ENCODE results near the gene ARRB1. TPM values are rescaled to one million over a fixed set of nuclear protein-coding genes. Genes with fewer than 3 reads are reported as not detected.

The ARRB1 gene
- 110 and 116 TPM in 2 replicates for total RNA-seq (2014; rRNA removed; shearing (Covaris generic))

- H3K36me3 ChIP-seq (replicated peaks; ENCODE audit: control insufficient read depth, insufficient read depth, low read length), result no peaks in the 10 kb centered on the region
- peak; percentile 95 for DNase-seq
- H3K27me3 ChIP-seq (ENCODE audit: control insufficient read depth, insufficient read depth, low read length), result peaks cover 6% of the 10 kb centered on the region; the same call in 1 of the 2 replicates
- H3K4me3 ChIP-seq (ENCODE audit: insufficient read depth, low read depth, low read length), result peak within 1 kb of the TSS; percentile 85
Measured at GRCh38 chr11:75351541-75351790, at the start of gene ARRB1. ARRB1 (minus strand) TSS chr11:75351661; CDS start chr11:75351607, 54 bp downstream.

GRCh38 chr11:75400146-75400865 is 48.8 kb upstream of the ARRB1 start:
- peaks cover 44% of the 10 kb centered on the region for H3K36me3 ChIP-seq (replicated peaks; ENCODE audit: control insufficient read depth, insufficient read depth, low read length)
- no peaks in the 10 kb centered on the region for H3K27me3 ChIP-seq (ENCODE audit: control insufficient read depth, insufficient read depth, low read length)
- no peak for DNase-seq
- H3K4me3 ChIP-seq (ENCODE audit: insufficient read depth, low read depth, low read length), result peak overlapping the region; percentile 96

- H3K4me3 ChIP-seq (ENCODE audit: insufficient read depth, low read depth, low read length), result peak within 1 kb of the TSS; percentile 96
- H3K27me3 ChIP-seq (ENCODE audit: control insufficient read depth, insufficient read depth, low read length), result no peaks in the 10 kb centered on the region
- peaks cover 37% of the 10 kb centered on the region for H3K36me3 ChIP-seq (replicated peaks; ENCODE audit: control insufficient read depth, insufficient read depth, low read length)
- DNase-seq, result peak; percentile 91
Measured at GRCh38 chr11:75399344-75400145, 48.1 kb upstream of the ARRB1 start, which contains the start of gene RPS3. RPS3 (plus strand) TSS chr11:75399518; CDS start chr11:75399548, 30 bp downstream.

GRCh38 chr11:75398906-75399305 is 47.4 kb upstream of the ARRB1 start:
- H3K4me3 ChIP-seq (ENCODE audit: insufficient read depth, low read depth, low read length), result peak overlapping the region; percentile 4; the same call in 1 of the 2 replicates
- H3K27me3 ChIP-seq (ENCODE audit: control insufficient read depth, insufficient read depth, low read length), result no peaks in the 10 kb centered on the region

GRCh38 chr11:75394085-75394840 is 42.8 kb upstream of the ARRB1 start:
- H3K27me3 ChIP-seq (ENCODE audit: control insufficient read depth, insufficient read depth, low read length), result no peaks in the 10 kb centered on the region
- H3K4me3 ChIP-seq (ENCODE audit: insufficient read depth, low read depth, low read length), result no peak overlapping the region
- no peaks in the 10 kb centered on the region for H3K36me3 ChIP-seq (replicated peaks; ENCODE audit: control insufficient read depth, insufficient read depth, low read length)
- no peak for DNase-seq

More at GRCh38 chr11:75398906-75399305, 47.4 kb upstream of the ARRB1 start:
- H3K36me3 ChIP-seq (replicated peaks; ENCODE audit: control insufficient read depth, insufficient read depth, low read length), result peaks cover 30% of the 10 kb centered on the region
- no peak for DNase-seq

GRCh38 chr11:75389925-75390324 is 38.5 kb upstream of the ARRB1 start:
- H3K4me3 ChIP-seq (ENCODE audit: insufficient read depth, low read depth, low read length), result no peak overlapping the region
- H3K36me3 ChIP-seq (replicated peaks; ENCODE audit: control insufficient read depth, insufficient read depth, low read length), result no peaks in the 10 kb centered on the region
- no peaks in the 10 kb centered on the region for H3K27me3 ChIP-seq (ENCODE audit: control insufficient read depth, insufficient read depth, low read length)
- no peak for DNase-seq

- Histone ChIP-seq H3K36me3 (replicated peaks; ENCODE audit: control insufficient read depth, insufficient read depth, low read length) (no peaks in the 10 kb centered on the region), H3K4me3 (ENCODE audit: insufficient read depth, low read depth, low read length) (no peak overlapping the region)
- DNase-seq, result no peak
Measured at GRCh38 chr11:75389276-75389605, 37.8 kb upstream of the ARRB1 start.

GRCh38 chr11:75388386-75389275 is 37.2 kb upstream of the ARRB1 start:
- H3K36me3 ChIP-seq (replicated peaks; ENCODE audit: control insufficient read depth, insufficient read depth, low read length), result no peaks in the 10 kb centered on the region
- DNase-seq, result peak; percentile 83
- H3K27me3 ChIP-seq (ENCODE audit: control insufficient read depth, insufficient read depth, low read length), result no peaks in the 10 kb centered on the region
- no peak overlapping the region for H3K4me3 ChIP-seq (ENCODE audit: insufficient read depth, low read depth, low read length)

More at GRCh38 chr11:75389276-75389605, 37.8 kb upstream of the ARRB1 start:
- H3K27me3 ChIP-seq (ENCODE audit: control insufficient read depth, insufficient read depth, low read length), result no peaks in the 10 kb centered on the region

GRCh38 chr11:75387736-75388294 is 36.4 kb upstream of the ARRB1 start:
- no peaks in the 10 kb centered on the region for H3K36me3 ChIP-seq (replicated peaks; ENCODE audit: control insufficient read depth, insufficient read depth, low read length)
- H3K27me3 ChIP-seq (ENCODE audit: control insufficient read depth, insufficient read depth, low read length), result no peaks in the 10 kb centered on the region
- DNase-seq, result no peak
- no peak overlapping the region for H3K4me3 ChIP-seq (ENCODE audit: insufficient read depth, low read depth, low read length)

- DNase-seq, result no peak
Measured at GRCh38 chr11:75386942-75387630, 35.6 kb upstream of the ARRB1 start.

GRCh38 chr11:75384438-75385080 is 33.1 kb upstream of the ARRB1 start:
- Histone ChIP-seq H3K27me3 (ENCODE audit: control insufficient read depth, insufficient read depth, low read length) (no peaks in the 10 kb centered on the region), H3K36me3 (replicated peaks; ENCODE audit: control insufficient read depth, insufficient read depth, low read length) (no peaks in the 10 kb centered on the region), H3K4me3 (ENCODE audit: insufficient read depth, low read depth, low read length) (no peak overlapping the region)
- DNase-seq, result peak; percentile 92

More at GRCh38 chr11:75386942-75387630, 35.6 kb upstream of the ARRB1 start:
- Histone ChIP-seq H3K4me3 (ENCODE audit: insufficient read depth, low read depth, low read length) (no peak overlapping the region), H3K36me3 (replicated peaks; ENCODE audit: control insufficient read depth, insufficient read depth, low read length) (no peaks in the 10 kb centered on the region), H3K27me3 (ENCODE audit: control insufficient read depth, insufficient read depth, low read length) (no peaks in the 10 kb centered on the region)

GRCh38 chr11:75383246-75383645 is 31.8 kb upstream of the ARRB1 start:
- H3K36me3 ChIP-seq (replicated peaks; ENCODE audit: control insufficient read depth, insufficient read depth, low read length), result no peaks in the 10 kb centered on the region
- peak; percentile 80 for DNase-seq
- no peaks in the 10 kb centered on the region for H3K27me3 ChIP-seq (ENCODE audit: control insufficient read depth, insufficient read depth, low read length)
- H3K4me3 ChIP-seq (ENCODE audit: insufficient read depth, low read depth, low read length), result no peak overlapping the region

Data from H7 (cell line).